ENCODE data around the gene KCNK5. TPM values are rescaled to one million over a fixed set of nuclear protein-coding genes. Genes with fewer than 3 reads are reported as not detected.

The KCNK5 gene
- total and polyA plus RNA-seq, 2 of the 8 experiments (the other 6 are each of a cell fraction or from before 2014, with no cell fraction given): 20.9 to 44.3 TPM

DNA sequence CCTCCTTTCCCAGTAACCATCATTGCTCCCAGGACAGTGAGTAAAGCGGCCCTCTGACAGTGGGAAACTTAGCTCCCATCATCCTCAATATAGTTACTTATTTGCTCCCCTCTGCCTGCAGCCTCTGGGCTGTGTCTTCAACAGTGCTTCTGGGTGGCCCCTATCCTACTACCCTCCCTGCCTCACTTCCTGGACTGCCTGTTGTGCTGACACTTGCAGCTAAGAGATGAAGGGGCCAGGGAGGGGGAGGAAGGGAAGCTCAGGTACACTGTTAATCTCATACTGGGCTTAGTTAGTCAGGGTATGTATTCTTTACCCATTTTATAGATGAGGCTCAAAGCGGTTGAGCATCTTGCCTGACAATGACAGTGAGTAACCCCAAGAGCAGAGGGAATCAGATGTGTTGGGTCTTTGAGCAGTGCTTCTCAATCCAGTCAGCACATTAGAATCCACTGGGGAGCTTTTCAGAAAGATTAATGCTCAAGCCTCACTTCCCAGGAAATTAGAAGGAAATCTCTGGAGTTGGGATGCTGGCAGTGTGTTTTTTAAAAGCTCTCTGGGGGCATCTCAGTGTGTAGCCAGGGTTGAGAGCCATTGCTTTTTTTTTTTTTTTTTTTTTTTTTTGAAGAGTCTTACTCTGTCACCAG is 27.1 kb upstream of the KCNK5 start (continued):
- no peak for TF ChIP-seq KDM5A (IDR thresholded peaks at IDR 0.05; ENCODE audit: low read length)
- TF ChIP-seq SUZ12 (IDR thresholded peaks at IDR 0.05; ENCODE audit: low read length): no peak
- TF ChIP-seq CHD1 (IDR thresholded peaks at IDR 0.05; ENCODE audit: low read depth, low read length): no peak
- no peak for TF ChIP-seq TEAD4 (IDR thresholded peaks at IDR 0.05; ENCODE audit: low read depth, low read length)
- TF ChIP-seq RAD21 (IDR thresholded peaks at IDR 0.05 in 1 of 2, conservative IDR thresholded peaks at IDR 0.05 in 1 of 2; ENCODE audit: low read depth in 2 of 2, low read length in 2 of 2): no peak
- TF ChIP-seq SIX5 (IDR thresholded peaks at IDR 0.05; ENCODE audit: low read depth, low read length): no peak
- no peak for TF ChIP-seq TAF7 (optimal IDR thresholded peaks at IDR 0.05; ENCODE audit: borderline replicate concordance, low read depth, low read length)
